ENCODE data around the gene SLAMF7. TPM values are rescaled to one million over a fixed set of nuclear protein-coding genes. Genes with fewer than 3 reads are reported as not detected.

Gene SLAMF7
- total RNA-seq, 3 donors from 2014 or later (not counting 1 experiment from before 2014, with no cell fraction given), result 191 to 301 (median 227) TPM

- H3K27ac ChIP-seq (ENCODE audit: low read length), result peak overlapping the region; percentile 75
- TF ChIP-seq CTCF (IDR thresholded peaks at IDR 0.05), result no peak
- H3K27me3 Mint-ChIP-seq (ENCODE audit: low read depth in 2 of 2), result no peaks in the 10 kb centered on the region
- peak in 1 of 2 donors; percentile 37 for DNase-seq
- ATAC-seq, result peak in 1 of 3 donors; percentile 37
- peaks cover 28% of the 10 kb centered on the region for H3K36me3 Mint-ChIP-seq
- H3K27ac Mint-ChIP-seq, result peak overlapping the region; percentile 88 to 96
- H3K27me3 ChIP-seq (ENCODE audit: control insufficient read depth, insufficient read depth, low read length), result no peaks in the 10 kb centered on the region
- H3K36me3 ChIP-seq (ENCODE audit: control insufficient read depth, insufficient read depth, low read length), result no peaks in the 10 kb centered on the region
- peaks cover 52 to 68% of the 10 kb centered on the region in 2 donors for H3K4me1 Mint-ChIP-seq
- H3K4me1 ChIP-seq (ENCODE audit: control insufficient read depth, insufficient read depth, low read length), result peaks cover 10% of the 10 kb centered on the region
- intact Hi-C loops (cut with micrococcal nuclease), result loop anchor here (1.0 kb wide), 1 partner anchor 21 kb away; no protein-coding TSS in a partner anchor
- peaks cover 12% of the 10 kb centered on the region for H3K9me3 ChIP-seq (ENCODE audit: control insufficient read depth, insufficient read depth, low read length)
- peaks cover 2 to 16% of the 10 kb centered on the region in 2 donors for H3K9me3 Mint-ChIP-seq
- H3K4me3 Mint-ChIP-seq, result peak overlapping the region; percentile 65
- H3K4me3 ChIP-seq (ENCODE audit: low read length), result no peak overlapping the region
Measured at GRCh38 chr1:160733898-160734297, 5.1 kb upstream of the SLAMF7 start.

GRCh38 chr1:160734301-160734700 is 4.7 kb upstream of the SLAMF7 start:
- Mint-ChIP-seq H3K27me3 (ENCODE audit: low read depth in 2 of 2) (no peaks in the 10 kb centered on the region), H3K9me3 (peaks cover 2 to 16% of the 10 kb centered on the region in 2 donors), H3K4me1 (peaks cover 56 to 72% of the 10 kb centered on the region in 2 donors), H3K27ac (peak overlapping the region; percentile 88 to 96), H3K36me3 (peaks cover 28% of the 10 kb centered on the region), H3K4me3 (peak overlapping the region; percentile 65)
- no peak for TF ChIP-seq CTCF (IDR thresholded peaks at IDR 0.05)
- Histone ChIP-seq H3K4me1 (ENCODE audit: control insufficient read depth, insufficient read depth, low read length) (peaks cover 12% of the 10 kb centered on the region), H3K27me3 (ENCODE audit: control insufficient read depth, insufficient read depth, low read length) (no peaks in the 10 kb centered on the region), H3K27ac (ENCODE audit: low read length) (peak overlapping the region; percentile 75), H3K4me3 (ENCODE audit: low read length) (no peak overlapping the region), H3K9me3 (ENCODE audit: control insufficient read depth, insufficient read depth, low read length) (peaks cover 12% of the 10 kb centered on the region), H3K36me3 (ENCODE audit: control insufficient read depth, insufficient read depth, low read length) (no peaks in the 10 kb centered on the region)
- ATAC-seq, result no peak
- intact Hi-C loops (cut with micrococcal nuclease), result loop anchor here (1.0 kb wide), 1 partner anchor 21 kb away; no protein-coding TSS in a partner anchor
- no peak for DNase-seq

- Histone ChIP-seq H3K9me3 (ENCODE audit: control insufficient read depth, insufficient read depth, low read length) (peaks cover 12% of the 10 kb centered on the region), H3K36me3 (ENCODE audit: control insufficient read depth, insufficient read depth, low read length) (peaks cover 6% of the 10 kb centered on the region), H3K27me3 (ENCODE audit: control insufficient read depth, insufficient read depth, low read length) (no peaks in the 10 kb centered on the region), H3K4me3 (ENCODE audit: low read length) (no peak overlapping the region), H3K4me1 (ENCODE audit: control insufficient read depth, insufficient read depth, low read length) (peaks cover 42% of the 10 kb centered on the region), H3K27ac (ENCODE audit: low read length) (peak overlapping the region; percentile 87)
- H3K9me3 Mint-ChIP-seq, result peaks cover 0 to 10% of the 10 kb centered on the region in 2 donors
- peaks cover 28% of the 10 kb centered on the region for H3K36me3 Mint-ChIP-seq
- peak overlapping the region; percentile 88 for H3K4me3 Mint-ChIP-seq
- DNase-seq (peak in 1 of 2 donors; percentile 38), ATAC-seq (peak in 2 of 3 donors; percentile 12 to 25)
- peak overlapping the region; percentile 88 to 96 for H3K27ac Mint-ChIP-seq
- no peaks in the 10 kb centered on the region for H3K27me3 Mint-ChIP-seq (ENCODE audit: low read depth in 2 of 2)
- WGBS (ENCODE audit: insufficient coverage), result no CpG with 5 or more reads among the region's 2 CpGs
- peaks cover 74 to 91% of the 10 kb centered on the region in 2 donors for H3K4me1 Mint-ChIP-seq
- TF ChIP-seq CTCF (IDR thresholded peaks at IDR 0.05), result no peak
- intact Hi-C loops (cut with micrococcal nuclease), result loop anchor here (2.0 kb wide), 2 partner anchors 59 to 107 kb away; partner anchors contain the start of gene LY9
Measured at GRCh38 chr1:160738271-160738670, 776 bp upstream of the SLAMF7 start.

All from natural killer cell (primary cell).